Lung (tissue), 12 donors: ENCODE measurements around the gene CDKN1C. TPM values are rescaled to one million over a fixed set of nuclear protein-coding genes. Genes with fewer than 3 reads are reported as not detected.

Experiments used
- ATAC-seq: fragments of 200-7000 bp; cut with Tn5 transposase; one replicate; pipeline ENCODE4 v1.9.1; 2020; ENCODE audit warnings: moderate number of reproducible peaks; ENCODE audit not compliant: insufficient read depth, low FRiP score
- DNase-seq, 3 donors: peaks; one replicate each; pipeline ENCODE4 v3.0.0-alpha.2; 2013 to 2017
- H3K27ac ChIP-seq, 2 donors: one replicate each; pipeline ENCODE4 v1.5.1; 2013; ENCODE audit warnings: mild to moderate bottlenecking in 2 of 2, moderate library complexity in 2 of 2, control low read depth in 1 of 2, inconsistent platforms in 1 of 2, low read depth in 1 of 2, low read length in 1 of 2
- H3K27me3 ChIP-seq, 3 donors: one replicate each; pipeline ENCODE4 v1.5.1; 2013; ENCODE audit warnings: low read length in 2 of 3; ENCODE audit not compliant: control insufficient read depth in 3 of 3, insufficient read depth in 3 of 3
- H3K36me3 ChIP-seq, 4 donors: one replicate each; pipeline ENCODE4 v1.5.1; 2013; ENCODE audit warnings: low read length in 4 of 4, mild to moderate bottlenecking in 1 of 4, moderate library complexity in 1 of 4; ENCODE audit not compliant: control insufficient read depth in 4 of 4, insufficient read depth in 4 of 4
- H3K4me1 ChIP-seq, 5 donors: one replicate each; pipeline ENCODE4 v1.5.1; 2013; ENCODE audit warnings: low read length in 5 of 5, mild to moderate bottlenecking in 2 of 5, moderate library complexity in 1 of 5; ENCODE audit not compliant: control insufficient read depth in 5 of 5, insufficient read depth in 5 of 5
- H3K4me3 ChIP-seq: one replicate; pipeline ENCODE4 v1.5.1; 2013; ENCODE audit warnings: mild to moderate bottlenecking, control low read depth, moderate library complexity
- H3K9ac ChIP-seq, 2 donors: one replicate each; pipeline ENCODE4 v1.5.1; 2013; ENCODE audit warnings: low read length in 2 of 2, control low read depth in 1 of 2; ENCODE audit not compliant: insufficient read depth in 1 of 2
- H3K9me3 ChIP-seq, 4 donors: one replicate each; pipeline ENCODE4 v1.5.1; 2013; ENCODE audit warnings: low read length in 3 of 4, mild to moderate bottlenecking in 1 of 4, moderate library complexity in 1 of 4; ENCODE audit not compliant: control insufficient read depth in 4 of 4, insufficient read depth in 3 of 4
- CTCF ChIP-seq: IDR thresholded peaks from 2 replicates; pipeline ENCODE4 v1.5.1; 2012; ENCODE audit warnings: mild to moderate bottlenecking; ENCODE audit errors: control extremely low read depth, extremely low read depth
- WGBS, 2 donors: extraction: QIAGEN DNeasy Blood & Tissue Kit; methylation state at CpG; one replicate each; pipeline ENCODE4 v1.1.7; 2013; 5-methylcytosine and 5-hydroxymethylcytosine counted together
- polyA plus RNA-seq, 2 donors: library from polyadenylated mRNA; stranded (reverse); fragments of 200-250 nt; gene quantifications; one replicate each; pipeline ENCODE4 v1.2.1, GENCODE V29; 2013
- total RNA-seq, 2 donors: library from RNA; depleted of rRNA in 1 of 2; stranded (reverse); fragments of >200 nt in 1 of 2; gene quantifications; one replicate each; pipeline ENCODE4 v1.2.1, GENCODE V29; 2014 to 2021
- donor health status: control.
- donor health status: control.
- donor health status: Bipolar disorder and iron deficiency.
- donor health status: healthy.
- donor health status: DM: yes; HTN: yes; CAD: no.

CDKN1C gene
- total and polyA plus RNA-seq, 4 donors: 9.9 to 123 (median 26.8) TPM

- TF ChIP-seq CTCF: no peak
- no peaks in the 10 kb centered on the region for H3K9me3 ChIP-seq
- ATAC-seq (no peak), DNase-seq (no peak)
- no peak overlapping the region for H3K4me3 ChIP-seq
- 94% methylated on average over 9 of the region's 9 CpGs for WGBS, 2 donors
- no peaks in the 10 kb centered on the region for H3K36me3 ChIP-seq
- no peak overlapping the region for H3K9ac ChIP-seq
- no peak overlapping the region for H3K27ac ChIP-seq
- H3K27me3 ChIP-seq: no peaks in the 10 kb centered on the region
- peaks cover 0 to 15% (median 5%) of the 10 kb centered on the region in 5 donors for H3K4me1 ChIP-seq
Measured at GRCh38 chr11:2919188-2919587, 33.6 kb upstream of the CDKN1C start.

GRCh38 chr11:2917842-2918490 lies 32.4 kb upstream of the CDKN1C start:
- Histone ChIP-seq H3K4me3 (no peak overlapping the region), H3K27ac (no peak overlapping the region), H3K27me3 (no peaks in the 10 kb centered on the region), H3K36me3 (no peaks in the 10 kb centered on the region), H3K9me3 (no peaks in the 10 kb centered on the region), H3K4me1 (peaks cover 0 to 23% (median 7%) of the 10 kb centered on the region in 5 donors), H3K9ac (no peak overlapping the region)
- no peak for ATAC-seq
- WGBS, 2 donors: 87 to 89% methylated on average over 25 of the region's 25 CpGs
- no peak for TF ChIP-seq CTCF
- DNase-seq: no peak

GRCh38 chr11:2916892-2917645 lies 31.5 kb upstream of the CDKN1C start:
- peaks cover 0 to 28% (median 7%) of the 10 kb centered on the region in 5 donors for H3K4me1 ChIP-seq
- no peak overlapping the region for H3K4me3 ChIP-seq
- H3K9me3 ChIP-seq: no peaks in the 10 kb centered on the region
- TF ChIP-seq CTCF: no peak
- no peaks in the 10 kb centered on the region for H3K36me3 ChIP-seq
- 90 to 91% methylated on average over 16 of the region's 16 CpGs for WGBS, 2 donors
- ATAC-seq: no peak
- H3K27ac ChIP-seq: no peak overlapping the region
- H3K9ac ChIP-seq: no peak overlapping the region
- no peak for DNase-seq
- H3K27me3 ChIP-seq: no peaks in the 10 kb centered on the region
